ENCODE results near the gene INTS7.

INTS7 gene

GRCh38 chr1:211896958-211897357, 138.4 kb downstream of the INTS7 start:
- in situ Hi-C loops (cut with HindIII; ENCODE audit: low pct_unique_long_range_greater_than_20kb, low sequenced_read_pairs), result no loop called here
- DNase-seq (ENCODE audit: low read depth in 1 of 2, low spot score in 1 of 2), result no peak
- no peak for TF ChIP-seq JUND (IDR thresholded peaks at IDR 0.05; ENCODE audit: low read depth)

GRCh38 chr1:211895126-211895759, 140.1 kb downstream of the INTS7 start:
- DNase-seq (ENCODE audit: low read depth in 1 of 2, low spot score in 1 of 2), result no peak
- in situ Hi-C loops (cut with HindIII; ENCODE audit: low pct_unique_long_range_greater_than_20kb, low sequenced_read_pairs), result no loop called here
- TF ChIP-seq JUND (IDR thresholded peaks at IDR 0.05; ENCODE audit: low read depth), result no peak

DNA sequence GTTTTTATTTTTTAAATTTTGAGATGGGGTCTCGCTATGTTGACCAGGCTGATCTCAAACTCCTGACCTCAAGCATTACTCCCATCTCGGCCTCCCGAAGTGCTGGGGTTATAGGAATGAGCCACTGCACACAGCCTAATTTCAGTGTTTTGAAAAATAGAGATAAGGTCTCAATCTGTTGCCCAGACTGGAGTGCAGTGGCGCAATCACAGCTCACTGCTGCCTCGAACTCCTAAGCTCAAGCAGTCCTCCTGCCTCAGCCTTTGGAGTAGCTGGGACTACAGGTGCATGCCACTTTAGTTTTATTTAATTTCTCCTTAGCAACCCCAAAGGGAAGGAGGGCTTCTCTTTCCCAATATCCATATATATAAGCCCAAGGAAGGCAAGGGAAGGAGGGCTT, 141.0 kb downstream of the INTS7 start:
- no peak for DNase-seq (ENCODE audit: low read depth in 1 of 2, low spot score in 1 of 2)
- TF ChIP-seq JUND (IDR thresholded peaks at IDR 0.05; ENCODE audit: low read depth), result no peak
- in situ Hi-C loops (cut with HindIII; ENCODE audit: low pct_unique_long_range_greater_than_20kb, low sequenced_read_pairs), result no loop called here

DNA sequence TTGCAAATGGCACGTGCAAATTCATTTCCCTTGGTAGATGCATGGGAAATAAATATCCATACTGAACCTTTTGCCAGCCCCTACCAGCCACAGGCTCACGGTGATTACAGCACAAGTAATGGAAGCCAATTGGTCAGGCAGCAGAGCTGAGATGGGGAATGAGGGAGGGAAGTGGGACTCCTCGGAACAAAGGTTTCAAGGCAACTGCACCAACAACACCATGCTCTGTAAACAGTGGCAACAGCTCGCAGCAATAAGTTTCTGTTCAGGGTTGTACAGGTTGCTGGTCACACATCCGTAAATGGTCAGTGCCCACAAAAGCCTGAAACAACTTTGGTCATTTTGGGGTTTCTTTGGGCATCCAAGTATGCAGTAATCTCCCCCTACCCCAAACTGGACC, 142.1 kb downstream of the INTS7 start:
- no peak for DNase-seq (ENCODE audit: low read depth in 1 of 2, low spot score in 1 of 2)
- TF ChIP-seq JUND (IDR thresholded peaks at IDR 0.05; ENCODE audit: low read depth), result no peak
- in situ Hi-C loops (cut with HindIII; ENCODE audit: low pct_unique_long_range_greater_than_20kb, low sequenced_read_pairs), result no loop called here

- peak in 1 of 2 experiments; percentile 31 for DNase-seq (ENCODE audit: low read depth in 1 of 2, low spot score in 1 of 2)
- TF ChIP-seq JUND (IDR thresholded peaks at IDR 0.05; ENCODE audit: low read depth), result no peak
- in situ Hi-C loops (cut with HindIII; ENCODE audit: low pct_unique_long_range_greater_than_20kb, low sequenced_read_pairs), result no loop called here
These were observed 142.8 kb downstream of the INTS7 start for GRCh38 chr1:211892577-211892976.

DNA sequence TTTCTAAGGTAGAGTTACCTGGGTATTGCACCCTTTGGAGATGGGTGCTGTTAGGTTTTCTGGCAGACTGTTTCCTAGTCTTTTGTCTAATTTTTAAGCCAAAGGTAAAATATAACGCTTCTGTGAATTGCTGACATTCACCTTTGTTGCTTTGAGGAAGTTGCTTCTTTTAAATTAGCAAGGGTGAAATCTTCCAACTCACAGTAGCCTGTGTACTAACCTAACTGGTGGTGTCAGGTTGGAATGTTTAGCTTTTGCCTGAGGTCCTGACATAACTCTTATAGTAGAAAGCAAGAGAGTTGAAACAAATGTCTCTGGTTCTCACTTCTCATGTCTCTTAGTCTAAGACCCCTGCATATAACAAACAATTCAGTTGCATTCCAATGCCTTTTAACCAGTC, 143.6 kb downstream of the INTS7 start:
- peak; percentile 45 to 55 for DNase-seq (ENCODE audit: low read depth in 1 of 2, low spot score in 1 of 2)
- in situ Hi-C loops (cut with HindIII; ENCODE audit: low pct_unique_long_range_greater_than_20kb, low sequenced_read_pairs), result no loop called here
- no peak for TF ChIP-seq JUND (IDR thresholded peaks at IDR 0.05; ENCODE audit: low read depth)

Measured in T47D (cell line).